NCI-H345 (cell line): Measurements from ENCODE around the gene HSD3B7.

Experiments
- DNase-seq: peaks from one replicate; lab custom pipeline; 2025; lab: John Stamatoyannopoulos, UW

HSD3B7 gene

DNA sequence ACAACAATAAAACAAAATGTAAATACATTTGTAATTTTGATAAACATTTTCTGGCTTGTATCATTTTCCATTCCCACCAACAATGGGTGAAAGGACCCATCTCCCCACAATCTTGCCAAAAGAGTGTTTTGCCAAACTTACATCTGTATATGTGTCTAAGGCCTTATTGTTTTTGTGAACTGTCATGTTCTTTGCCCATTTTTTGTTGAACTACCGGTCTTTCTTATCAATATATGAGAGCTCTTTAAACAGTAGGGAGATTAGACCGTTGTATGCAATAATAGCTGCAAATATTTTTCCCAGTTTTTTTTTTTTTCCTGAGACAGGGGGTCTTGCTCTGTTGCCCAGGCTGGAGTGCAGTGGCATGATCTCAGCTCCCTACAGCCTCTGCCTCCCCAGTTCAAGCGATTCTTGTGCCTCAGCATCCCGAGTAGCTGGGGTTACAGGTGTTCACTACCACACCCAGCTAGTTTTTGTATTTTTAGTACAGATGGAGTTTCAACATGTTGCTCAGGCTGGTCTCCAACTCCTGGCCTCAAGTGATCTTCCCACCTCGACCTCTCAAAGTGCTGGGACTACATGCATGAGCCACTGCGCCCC, 38.7 kb downstream of the HSD3B7 start:
- DNase-seq = no peak

DNA sequence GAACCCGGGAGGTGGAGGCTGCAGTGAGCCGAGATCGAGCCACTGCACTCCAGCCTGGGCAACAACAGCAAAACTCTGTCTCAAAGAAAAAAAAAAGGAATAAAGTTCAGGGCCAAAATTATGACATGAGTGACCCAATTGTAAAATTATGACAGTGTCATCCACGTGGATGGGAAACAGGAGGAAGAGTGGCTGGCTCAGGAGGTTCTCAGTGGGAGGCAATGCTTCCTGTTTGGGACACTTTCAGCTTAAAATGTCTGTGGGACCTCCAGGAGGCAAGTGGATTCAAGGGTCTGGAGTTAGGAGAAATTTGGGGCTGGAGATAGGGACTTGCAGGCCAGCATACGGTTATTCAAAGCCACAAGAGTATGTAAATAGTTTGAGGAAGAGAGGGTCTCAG, 40.3 kb downstream of the HSD3B7 start:
- DNase-seq = no peak

DNA sequence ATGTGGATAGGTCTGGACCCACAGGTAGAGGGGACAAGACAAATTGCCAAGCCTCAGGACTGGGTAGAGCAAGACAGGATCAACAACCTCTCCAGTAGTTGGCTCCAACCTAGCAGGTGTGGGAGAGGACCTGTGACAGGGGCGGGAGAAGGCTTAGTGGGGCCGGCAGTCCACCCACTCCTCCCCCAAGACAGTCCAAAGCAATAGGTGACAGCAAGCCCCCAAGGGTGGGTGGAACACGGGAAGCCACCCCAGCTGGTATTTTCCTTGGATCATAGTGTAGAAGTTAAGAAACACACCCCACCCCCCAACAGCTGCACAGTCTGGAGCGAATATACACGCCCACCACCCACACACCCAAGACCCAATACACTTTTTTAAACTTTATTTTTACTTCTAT, 44.3 kb downstream of the HSD3B7 start:
- DNase-seq = no peak

DNA sequence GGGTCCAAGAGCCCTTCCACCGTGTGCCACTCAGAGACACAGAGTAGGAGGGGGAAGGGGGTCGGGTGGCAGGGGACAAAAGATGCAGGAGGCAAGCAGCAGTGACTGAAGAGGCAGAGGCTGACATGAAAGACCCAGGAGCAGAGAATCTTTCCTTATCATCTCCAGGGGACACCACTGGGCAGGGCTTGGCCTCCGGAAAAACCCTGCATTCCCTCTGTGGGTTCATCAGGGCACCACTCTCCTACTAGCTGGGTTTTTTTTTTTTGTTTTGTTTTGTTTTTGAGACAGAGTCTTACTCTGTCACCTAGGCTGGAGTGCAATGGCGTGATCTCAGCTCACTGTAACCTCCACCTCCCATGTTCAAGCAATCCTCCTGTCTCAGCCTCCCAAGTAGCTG, 46.3 kb downstream of the HSD3B7 start:
- DNase-seq = no peak

DNA sequence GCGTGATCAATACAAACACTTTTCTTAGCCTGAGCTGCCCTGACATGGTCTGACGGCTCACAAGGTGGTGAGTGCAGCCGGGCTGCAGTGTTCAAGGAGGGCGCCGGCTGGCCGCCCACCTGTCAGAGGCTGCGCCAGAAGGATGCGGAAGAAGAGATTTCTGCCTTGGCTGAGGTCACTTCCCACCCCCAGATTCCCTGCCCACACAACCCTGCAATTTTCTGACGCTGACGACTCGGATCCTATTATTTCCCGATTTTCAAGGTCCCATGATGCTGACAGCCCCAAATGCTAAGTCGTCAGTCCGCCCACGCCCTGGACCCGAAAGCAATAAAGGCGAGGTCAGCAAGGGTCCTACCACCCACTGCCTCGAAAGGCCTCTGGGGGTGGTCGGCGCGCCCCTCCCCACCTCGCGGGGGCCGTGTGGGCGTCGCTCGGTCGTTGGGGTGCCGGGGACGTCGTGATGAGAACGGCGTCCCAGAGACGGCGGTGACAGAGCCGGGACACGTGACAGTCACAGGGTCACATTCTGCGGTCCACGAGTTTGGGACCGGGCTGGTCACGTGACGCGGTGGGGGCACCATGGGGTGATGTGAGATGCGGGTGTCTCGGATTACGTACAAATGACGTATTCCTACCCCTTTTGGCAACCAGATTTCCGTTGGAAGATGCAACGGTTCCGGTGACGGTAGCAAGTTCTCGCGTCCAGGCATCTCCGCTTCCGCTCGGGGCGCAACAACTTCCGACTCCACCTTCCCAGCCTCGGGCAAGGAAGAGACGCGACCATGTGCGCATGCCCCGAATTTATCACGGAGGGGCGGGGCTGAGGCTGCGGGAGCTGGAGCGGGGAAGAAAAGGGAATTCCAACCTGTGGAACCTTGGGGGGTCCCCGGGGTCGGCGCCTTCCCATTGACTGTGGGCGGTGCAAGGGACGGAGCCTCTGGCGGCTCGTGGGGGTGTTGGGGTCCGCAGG, 48.0 kb downstream of the HSD3B7 start, which contains the start of gene STX4:
Gene STX4 (plus strand): TSS at position 823 of the 973 bp plus-strand sequence. CDS start 248 bp downstream, outside the sequence.
- DNase-seq = peak; percentile 99

DNA sequence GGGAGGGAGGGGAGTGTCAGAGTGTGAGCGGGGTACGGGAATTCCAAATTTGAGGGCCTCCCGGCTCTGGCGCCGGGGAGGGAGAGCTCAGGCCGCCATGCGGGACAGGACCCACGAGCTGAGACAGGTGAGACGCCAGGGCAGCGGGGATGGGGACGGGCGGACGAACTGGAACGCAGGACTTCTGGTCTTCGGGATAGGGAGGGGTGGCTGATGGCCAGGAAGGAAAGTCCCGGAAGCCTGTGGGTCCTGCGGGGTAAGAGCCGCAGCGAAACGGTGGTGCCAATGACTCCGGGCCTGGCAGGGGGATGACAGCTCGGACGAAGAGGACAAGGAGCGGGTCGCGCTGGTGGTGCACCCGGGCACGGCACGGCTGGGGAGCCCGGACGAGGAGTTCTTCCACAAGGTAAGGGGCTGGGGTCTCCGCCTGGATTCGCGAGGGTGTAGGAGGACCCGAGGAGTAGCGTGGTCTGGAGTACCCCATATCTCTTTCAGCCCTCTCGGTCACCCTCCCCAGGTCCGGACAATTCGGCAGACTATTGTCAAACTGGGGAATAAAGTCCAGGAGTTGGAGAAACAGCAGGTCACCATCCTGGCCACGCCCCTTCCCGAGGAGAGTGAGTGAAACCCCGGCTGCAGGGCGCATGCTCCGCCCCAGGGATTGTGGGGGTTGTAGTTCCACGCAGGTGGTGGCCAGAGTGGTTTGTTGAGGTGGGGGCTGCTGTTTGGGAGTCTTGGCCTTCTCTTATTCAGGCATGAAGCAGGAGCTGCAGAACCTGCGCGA, 48.9 kb downstream of the HSD3B7 start:
- peak; percentile 89 for DNase-seq

DNA sequence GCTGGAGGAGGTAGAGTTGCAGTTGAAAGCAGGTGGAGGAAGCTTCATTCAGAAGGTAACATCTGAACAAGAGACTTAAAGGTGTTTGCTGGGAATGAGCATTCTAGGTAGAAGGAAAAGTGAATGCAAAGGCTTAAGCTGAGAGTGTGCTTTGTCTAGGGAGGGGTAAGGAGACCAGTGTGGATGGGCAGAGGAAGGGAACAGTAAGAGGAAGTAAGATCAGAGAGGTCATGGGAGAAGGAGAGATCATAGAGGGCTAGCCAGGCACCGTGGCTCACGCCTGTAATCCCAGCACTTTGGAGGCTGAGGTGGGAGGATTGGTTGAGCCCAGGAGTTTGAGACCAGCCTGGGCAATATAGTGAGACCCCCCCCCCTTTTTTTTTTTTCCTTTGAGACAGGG, 51.7 kb downstream of the HSD3B7 start:
- no peak for DNase-seq
